Osteocyte (in vitro differentiated cells): ENCODE results near the gene COA7. TPM values are rescaled to one million over a fixed set of nuclear protein-coding genes. Genes with fewer than 3 reads are reported as not detected.

Source experiments
- DNase-seq: peaks from one replicate; pipeline ENCODE4 v3.0.0; 2021; ENCODE audit warnings: mixed read lengths; ENCODE audit not compliant: unreplicated experiment; ENCODE audit errors: extremely low spot score
- H3K27ac Mint-ChIP-seq: one replicate; pipeline ENCODE4 v1.8.0; 2021; ENCODE audit warnings: mild to moderate bottlenecking, mixed read lengths; ENCODE audit not compliant: unreplicated experiment
- H3K27me3 Mint-ChIP-seq: one replicate; pipeline ENCODE4 v1.8.0; 2021; ENCODE audit warnings: mixed read lengths; ENCODE audit not compliant: unreplicated experiment
- H3K36me3 Mint-ChIP-seq: one replicate; pipeline ENCODE4 v1.8.0; 2021; ENCODE audit warnings: mixed read lengths; ENCODE audit not compliant: unreplicated experiment
- H3K4me1 Mint-ChIP-seq: one replicate; pipeline ENCODE4 v1.8.0; 2021; ENCODE audit warnings: mixed read lengths; ENCODE audit not compliant: unreplicated experiment
- H3K4me3 Mint-ChIP-seq: one replicate; pipeline ENCODE4 v1.8.0; 2021; ENCODE audit warnings: mild to moderate bottlenecking, moderate library complexity, mixed read lengths; ENCODE audit not compliant: unreplicated experiment
- H3K9me3 Mint-ChIP-seq: one replicate; pipeline ENCODE4 v1.8.0; 2021; ENCODE audit warnings: mixed read lengths; ENCODE audit not compliant: unreplicated experiment
- CTCF ChIP-seq: fragments of 200-600 bp; sonication (generic); IDR thresholded peaks from 2 replicates; pipeline ENCODE4 v1.5.0; 2021; ENCODE audit warnings: antibody characterized with exemption, mild to moderate bottlenecking, moderate library complexity
- total RNA-seq: library from RNA; stranded (reverse); gene quantifications from 2 replicates; pipeline ENCODE4 v1.2.1, GENCODE V29; 2021

COA7 gene
- total RNA-seq, 1 donor from 2014 or later = 25.7 TPM

- DNase-seq = no peak
- Mint-ChIP-seq H3K9me3 (no peaks in the 10 kb centered on the region), H3K4me3 (no peak overlapping the region), H3K27ac (no peak overlapping the region), H3K4me1 (peaks cover 25% of the 10 kb centered on the region), H3K27me3 (no peaks in the 10 kb centered on the region), H3K36me3 (no peaks in the 10 kb centered on the region)
- no peak for TF ChIP-seq CTCF
Observed at GRCh38 chr1:52658795-52659194, 39.4 kb downstream of the COA7 start.

GRCh38 chr1:52657702-52658101, 40.4 kb downstream of the COA7 start:
- Mint-ChIP-seq H3K27ac (no peak overlapping the region), H3K36me3 (no peaks in the 10 kb centered on the region), H3K27me3 (no peaks in the 10 kb centered on the region), H3K9me3 (no peaks in the 10 kb centered on the region), H3K4me1 (peaks cover 14% of the 10 kb centered on the region), H3K4me3 (no peak overlapping the region)
- no peak for TF ChIP-seq CTCF
- no peak for DNase-seq

GRCh38 chr1:52654063-52654462, 44.1 kb downstream of the COA7 start:
- Mint-ChIP-seq H3K4me3 (no peak overlapping the region), H3K27ac (no peak overlapping the region), H3K36me3 (no peaks in the 10 kb centered on the region), H3K27me3 (peaks cover 1% of the 10 kb centered on the region), H3K4me1 (no peaks in the 10 kb centered on the region), H3K9me3 (no peaks in the 10 kb centered on the region)
- TF ChIP-seq CTCF = no peak
- DNase-seq = no peak

- DNase-seq = no peak
- TF ChIP-seq CTCF = no peak
- H3K9me3 Mint-ChIP-seq = no peaks in the 10 kb centered on the region
- H3K4me3 Mint-ChIP-seq = no peak overlapping the region
- no peaks in the 10 kb centered on the region for H3K36me3 Mint-ChIP-seq
- H3K4me1 Mint-ChIP-seq = no peaks in the 10 kb centered on the region
- no peak overlapping the region for H3K27ac Mint-ChIP-seq
- H3K27me3 Mint-ChIP-seq = peaks cover 1% of the 10 kb centered on the region
Observed at GRCh38 chr1:52653207-52653849, 44.8 kb downstream of the COA7 start.

- no peaks in the 10 kb centered on the region for H3K36me3 Mint-ChIP-seq
- H3K4me1 Mint-ChIP-seq = no peaks in the 10 kb centered on the region
- H3K27ac Mint-ChIP-seq = no peak overlapping the region
- H3K4me3 Mint-ChIP-seq = no peak overlapping the region
- DNase-seq = no peak
- peaks cover 5% of the 10 kb centered on the region for H3K27me3 Mint-ChIP-seq
- no peaks in the 10 kb centered on the region for H3K9me3 Mint-ChIP-seq
- no peak for TF ChIP-seq CTCF
Observed at GRCh38 chr1:52651904-52652303, 46.2 kb downstream of the COA7 start.
